ENCODE results near the gene PI4K2B. TPM values are rescaled to one million over a fixed set of nuclear protein-coding genes. Genes with fewer than 3 reads are reported as not detected.
"Not testable (repeated sequence)": the region's sequence is repeated elsewhere in the genome, so short reads cannot be mapped to it uniquely, and the experiment has no call there.

The PI4K2B gene
- polyA plus RNA-seq, 1 donor (not counting 4 experiments of a cell fraction or from before 2014, with no cell fraction given), result 16.7 TPM

GRCh38 chr4:25242195-25242594 lies 8.4 kb downstream of the PI4K2B start:
- H4K20me1 ChIP-seq (ENCODE audit: control insufficient read depth, extremely low read depth, insufficient read depth, low read length); H3K4me2 ChIP-seq (ENCODE audit: control insufficient read depth, extremely low read depth, insufficient read depth, low read depth, low read length); H3K36me3 ChIP-seq (ENCODE audit: control insufficient read depth in 2 of 2, extremely low read depth in 1 of 2, insufficient read depth in 2 of 2, low read length in 2 of 2); H3K27ac ChIP-seq (ENCODE audit: control insufficient read depth, insufficient read depth, low read length); H2AFZ ChIP-seq (ENCODE audit: control insufficient read depth, low read length); H3K9me1 ChIP-seq (ENCODE audit: control insufficient read depth, extremely low read depth, insufficient read depth, low read length); H3K4me3 ChIP-seq (ENCODE audit: control insufficient read depth in 2 of 3, extremely low read depth in 1 of 3, insufficient read depth in 2 of 3, low read depth in 1 of 3, low read length in 3 of 3); H3K4me1 ChIP-seq (ENCODE audit: control insufficient read depth, extremely low read depth, insufficient read depth, low read length); H3K27me3 ChIP-seq (ENCODE audit: control insufficient read depth, extremely low read depth, insufficient read depth, low read length); DNase-seq (ENCODE audit: low read depth, low spot score); dilution Hi-C loops (cut with MboI; ENCODE audit: extremely low pct_ligation_motif_present, low sequenced_read_pairs); FAIRE-seq; H3K9me3 ChIP-seq (ENCODE audit: control insufficient read depth, low read depth, low read length); H3K9ac ChIP-seq (ENCODE audit: control insufficient read depth, extremely low read depth, insufficient read depth, low read length): not testable (repeated sequence)
- peaks cover 52% of the 10 kb centered on the region for H3K79me2 ChIP-seq (ENCODE audit: control insufficient read depth, insufficient read depth, low read length)

- peaks cover 40% of the 10 kb centered on the region for H3K79me2 ChIP-seq (ENCODE audit: control insufficient read depth, insufficient read depth, low read length)
- no peak overlapping the region for H3K9ac ChIP-seq (ENCODE audit: control insufficient read depth, extremely low read depth, insufficient read depth, low read length)
- H2AFZ ChIP-seq (ENCODE audit: control insufficient read depth, low read length), result no peak overlapping the region
- no peak for TF ChIP-seq EZH2 (IDR thresholded peaks at IDR 0.05; ENCODE audit: low read length)
- TF ChIP-seq CTCF (optimal IDR thresholded peaks at IDR 0.05 in 1 of 3, IDR thresholded peaks at IDR 0.05 in 1 of 3, conservative IDR thresholded peaks at IDR 0.05 in 1 of 3; ENCODE audit: extremely low read depth in 1 of 3, insufficient read depth in 2 of 3, low read length in 3 of 3), result no peak
- no peak overlapping the region for H3K4me2 ChIP-seq (ENCODE audit: control insufficient read depth, extremely low read depth, insufficient read depth, low read depth, low read length)
- no peaks in the 10 kb centered on the region for H3K4me1 ChIP-seq (ENCODE audit: control insufficient read depth, extremely low read depth, insufficient read depth, low read length)
- no peak for FAIRE-seq
- dilution Hi-C loops (cut with MboI; ENCODE audit: extremely low pct_ligation_motif_present, low sequenced_read_pairs), result no loop called here
- no peaks in the 10 kb centered on the region for H3K9me3 ChIP-seq (ENCODE audit: control insufficient read depth, low read depth, low read length)
- no peak overlapping the region for H3K27ac ChIP-seq (ENCODE audit: control insufficient read depth, insufficient read depth, low read length)
- no peaks in the 10 kb centered on the region for H3K9me1 ChIP-seq (ENCODE audit: control insufficient read depth, extremely low read depth, insufficient read depth, low read length)
- H3K4me3 ChIP-seq (ENCODE audit: control insufficient read depth in 2 of 3, extremely low read depth in 1 of 3, insufficient read depth in 2 of 3, low read depth in 1 of 3, low read length in 3 of 3), result no peak overlapping the region
- no peaks in the 10 kb centered on the region for H3K36me3 ChIP-seq (ENCODE audit: control insufficient read depth in 2 of 2, extremely low read depth in 1 of 2, insufficient read depth in 2 of 2, low read length in 2 of 2)
- no peak for DNase-seq (ENCODE audit: low read depth, low spot score)
- H4K20me1 ChIP-seq (ENCODE audit: control insufficient read depth, extremely low read depth, insufficient read depth, low read length), result no peaks in the 10 kb centered on the region
- H3K27me3 ChIP-seq (ENCODE audit: control insufficient read depth, extremely low read depth, insufficient read depth, low read length), result no peaks in the 10 kb centered on the region
Measured at GRCh38 chr4:25245181-25245580, 11.3 kb downstream of the PI4K2B start.

Data from keratinocyte (primary cell).